IPS-20b (cell line): ENCODE data around the gene ZSCAN25.

Experiments
- H3K27ac ChIP-seq: one replicate; pipeline ENCODE4 v1.5.1; 2013; ENCODE audit warnings: low read length
- H3K27me3 ChIP-seq: 2 replicates; pipeline ENCODE4 v1.6.1; 2013; ENCODE audit warnings: mild to moderate bottlenecking, low read length, inconsistent platforms; ENCODE audit not compliant: insufficient read depth
- H3K36me3 ChIP-seq: 2 replicates; pipeline ENCODE4 v1.6.1; 2013; ENCODE audit warnings: low read depth, mild to moderate bottlenecking, inconsistent platforms, low read length, moderate library complexity; ENCODE audit not compliant: insufficient read depth
- H3K4me1 ChIP-seq: 2 replicates; pipeline ENCODE4 v1.6.1; 2013; ENCODE audit warnings: mild to moderate bottlenecking, control low read depth, inconsistent platforms, low read length, moderate library complexity; ENCODE audit not compliant: insufficient read depth
- H3K4me3 ChIP-seq: 2 replicates; pipeline ENCODE4 v1.5.1; 2013; ENCODE audit warnings: mild to moderate bottlenecking, low read length, inconsistent platforms
- H3K9ac ChIP-seq: 2 replicates; pipeline ENCODE4 v1.6.1; 2013; ENCODE audit warnings: low read depth, mild to moderate bottlenecking, inconsistent platforms, low read length, moderate library complexity
- H3K9me3 ChIP-seq: 2 replicates; pipeline ENCODE4 v1.6.1; 2013; ENCODE audit warnings: mild to moderate bottlenecking, low read depth, low read length, inconsistent platforms; ENCODE audit not compliant: insufficient read depth

ZSCAN25 gene

GRCh38 chr7:99677648-99678045 is 60.9 kb downstream of the ZSCAN25 start:
- H3K4me3 ChIP-seq, result no peak overlapping the region
- H3K4me1 ChIP-seq, result no peaks in the 10 kb centered on the region
- no peak overlapping the region for H3K9ac ChIP-seq
- H3K9me3 ChIP-seq, result no peaks in the 10 kb centered on the region
- no peak overlapping the region for H3K27ac ChIP-seq
- H3K36me3 ChIP-seq, result no peaks in the 10 kb centered on the region
- H3K27me3 ChIP-seq, result no peaks in the 10 kb centered on the region

- H3K36me3 ChIP-seq, result no peaks in the 10 kb centered on the region
- H3K4me1 ChIP-seq, result no peaks in the 10 kb centered on the region
- H3K9me3 ChIP-seq, result no peaks in the 10 kb centered on the region
- no peak overlapping the region for H3K27ac ChIP-seq
- no peaks in the 10 kb centered on the region for H3K27me3 ChIP-seq
- H3K4me3 ChIP-seq, result no peak overlapping the region
- H3K9ac ChIP-seq, result no peak overlapping the region
Measured at GRCh38 chr7:99679032-99679399, 62.3 kb downstream of the ZSCAN25 start.

GRCh38 chr7:99679400-99680191 is 62.9 kb downstream of the ZSCAN25 start, which contains the start of gene CYP3A5:
Gene CYP3A5, minus strand, starts transcription at chr7:99679996. Its CDS starts 100 bp downstream, at chr7:99679896.
- H3K9ac ChIP-seq, result no peak within 1 kb of the TSS
- H3K27ac ChIP-seq, result no peak within 1 kb of the TSS

More at GRCh38 chr7:99679400-99680191, 62.9 kb downstream of the ZSCAN25 start, which contains the start of gene CYP3A5:
- Histone ChIP-seq H3K4me1 (no peaks in the 10 kb centered on the region), H3K9me3 (no peaks in the 10 kb centered on the region), H3K4me3 (no peak within 1 kb of the TSS), H3K27me3 (no peaks in the 10 kb centered on the region), H3K36me3 (no peaks in the 10 kb centered on the region)
